Brain pericyte (primary cell): ENCODE results near the gene AAK1.
"Not testable (repeated sequence)": the region's sequence is repeated elsewhere in the genome, so short reads cannot be mapped to it uniquely, and the experiment has no call there.

Experiments
- DNase-seq: peaks from one replicate; pipeline ENCODE4 v3.0.0-alpha.2; 2012; ENCODE audit warnings: low read depth, low spot score

Gene AAK1

DNA sequence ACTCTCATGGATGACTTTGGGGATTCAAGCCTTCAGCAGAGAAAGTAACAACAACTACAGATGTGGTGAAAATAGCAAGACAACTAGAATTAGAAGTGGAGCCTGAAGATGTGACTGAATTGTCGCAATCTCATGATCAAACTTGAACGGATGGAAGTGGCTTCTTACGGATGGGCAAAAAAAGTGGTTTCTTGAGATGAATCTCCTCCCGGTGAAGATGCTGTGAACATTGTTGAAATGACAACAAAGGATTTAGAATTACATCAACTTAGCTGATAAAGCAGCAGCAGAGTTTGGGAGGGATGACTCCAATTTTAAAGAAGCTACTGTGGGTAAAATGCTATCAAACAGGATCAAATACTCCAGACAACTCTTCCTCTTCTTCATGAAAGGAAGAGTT lies 43.1 kb downstream of the AAK1 start:
- DNase-seq = no peak

- DNase-seq = no peak
These were observed 45.5 kb downstream of the AAK1 start for GRCh38 chr2:69597843-69598610.

DNA sequence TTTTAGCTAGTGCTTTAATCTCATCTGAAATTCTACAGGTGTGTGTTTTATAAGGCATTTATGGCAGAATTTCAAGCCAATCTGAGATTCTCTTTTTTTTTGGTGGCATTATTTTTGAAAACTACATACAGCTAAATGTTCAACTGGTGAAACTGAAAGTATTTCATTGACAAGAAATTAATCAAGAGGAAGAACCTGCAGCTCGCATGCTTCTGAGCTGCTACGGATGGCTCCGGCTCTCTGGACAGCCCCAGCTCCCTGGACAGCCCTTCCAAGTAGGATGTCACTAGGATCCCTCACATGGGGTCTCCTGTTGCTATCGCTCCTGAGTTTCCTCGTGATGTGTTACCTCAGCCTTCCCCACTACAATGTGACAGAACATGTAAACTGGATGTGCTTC lies 46.4 kb downstream of the AAK1 start:
- DNase-seq = no peak

DNA sequence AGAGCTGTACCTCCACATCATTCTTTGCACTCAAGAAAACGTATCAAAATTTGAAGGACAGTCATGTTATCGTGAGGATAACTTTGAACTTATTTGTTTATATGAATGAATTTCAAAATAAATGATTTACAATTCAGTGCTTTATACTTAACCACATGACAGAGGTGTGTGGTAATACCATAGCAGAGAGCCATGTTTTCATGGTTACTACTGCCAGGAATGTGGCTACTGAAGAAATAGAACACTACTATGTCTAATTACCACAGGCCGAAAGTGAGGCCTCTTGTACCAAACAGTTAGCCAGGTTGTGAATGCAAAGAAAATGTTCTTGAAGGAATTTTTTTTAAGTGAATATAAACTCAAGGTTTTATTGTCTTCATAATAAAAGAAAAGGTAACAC lies 49.2 kb downstream of the AAK1 start:
- DNase-seq = no peak

DNA sequence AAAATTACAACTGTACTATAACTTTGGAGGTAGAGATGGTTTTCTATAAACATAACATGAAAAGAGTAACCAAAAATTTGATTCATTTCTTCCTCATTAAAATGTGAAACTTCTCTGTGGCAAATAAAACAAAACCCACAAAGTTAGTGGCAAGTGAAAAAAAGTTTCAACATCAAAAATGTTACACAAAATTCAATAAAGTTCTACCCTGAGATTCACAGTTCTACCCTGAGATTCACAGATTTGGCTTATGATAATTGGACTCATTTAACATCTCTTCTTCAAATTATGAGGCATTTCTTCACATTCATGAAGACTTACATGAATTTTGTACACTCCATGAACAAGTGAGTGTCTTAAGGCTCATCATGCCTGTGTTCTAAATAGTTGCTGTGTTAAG lies 51.0 kb downstream of the AAK1 start:
- DNase-seq = no peak

DNA sequence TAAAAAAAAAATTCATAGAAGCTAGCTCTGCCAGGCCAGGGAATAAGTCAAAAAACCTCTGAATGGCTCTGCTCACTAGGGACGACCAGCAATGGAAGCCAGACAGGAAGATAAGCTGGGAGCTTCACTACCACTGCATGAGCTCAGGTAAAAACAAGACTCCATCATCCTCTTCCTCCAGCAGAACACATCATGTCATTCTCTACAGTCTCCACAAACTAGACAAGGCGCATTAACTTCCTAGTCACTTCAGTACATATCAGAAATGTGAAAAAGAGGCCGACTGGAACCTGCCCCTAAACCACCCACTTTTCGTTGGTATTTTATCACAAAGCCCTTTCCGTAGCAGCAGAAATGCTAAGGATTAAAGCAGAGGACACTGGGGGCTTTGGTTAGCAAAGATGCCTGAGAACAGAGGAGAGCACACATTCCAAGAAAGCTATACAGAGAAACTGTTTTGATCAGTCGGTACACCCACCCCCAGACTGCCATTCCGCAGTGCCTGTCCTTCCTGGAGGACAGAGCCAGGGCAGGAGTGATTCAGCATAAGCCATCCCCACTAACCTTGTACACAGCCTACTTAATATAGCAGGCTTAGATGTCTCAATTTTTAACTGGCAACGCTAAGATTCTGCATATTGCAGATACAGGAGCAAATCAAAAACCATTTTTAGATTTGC lies 53.4 kb downstream of the AAK1 start:
- DNase-seq = no peak

GRCh38 chr2:69588945-69589344 lies 54.6 kb downstream of the AAK1 start:
- DNase-seq = no peak

- DNase-seq = no peak
These were observed 55.1 kb downstream of the AAK1 start for GRCh38 chr2:69588403-69588802.

DNA sequence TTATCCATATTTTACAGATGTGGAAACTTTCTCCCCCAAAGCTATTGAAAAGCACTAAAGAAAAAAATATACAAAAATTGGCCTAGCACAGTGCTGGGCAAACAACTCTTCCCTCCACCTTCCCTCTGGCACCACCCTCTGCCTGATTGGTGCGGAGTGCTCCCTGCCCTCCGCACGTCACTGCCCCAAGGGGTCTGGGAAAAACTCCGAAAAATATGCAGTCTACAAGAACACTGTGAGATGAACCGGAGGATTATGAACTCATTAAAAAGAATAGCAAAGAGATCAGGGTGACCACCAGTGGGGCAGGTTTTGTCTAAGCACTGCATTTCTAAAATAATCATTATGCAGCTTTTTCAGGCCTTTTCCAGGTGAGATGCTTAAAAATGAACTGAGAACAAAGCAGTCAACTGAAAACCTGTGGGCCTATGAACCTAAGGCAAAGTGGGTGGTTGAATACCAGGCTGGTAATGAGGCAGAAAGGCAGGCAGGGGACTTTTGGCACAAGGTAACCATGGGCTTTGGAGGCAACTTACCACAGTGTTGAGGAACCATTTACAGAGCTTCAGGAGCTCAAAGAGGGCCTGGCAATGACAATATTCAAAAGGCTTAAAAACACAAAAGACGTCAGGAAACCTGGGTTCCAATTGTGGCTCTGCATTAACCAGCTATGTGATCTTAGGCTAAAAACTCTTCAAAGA lies 57.5 kb downstream of the AAK1 start:
- DNase-seq = no peak

DNA sequence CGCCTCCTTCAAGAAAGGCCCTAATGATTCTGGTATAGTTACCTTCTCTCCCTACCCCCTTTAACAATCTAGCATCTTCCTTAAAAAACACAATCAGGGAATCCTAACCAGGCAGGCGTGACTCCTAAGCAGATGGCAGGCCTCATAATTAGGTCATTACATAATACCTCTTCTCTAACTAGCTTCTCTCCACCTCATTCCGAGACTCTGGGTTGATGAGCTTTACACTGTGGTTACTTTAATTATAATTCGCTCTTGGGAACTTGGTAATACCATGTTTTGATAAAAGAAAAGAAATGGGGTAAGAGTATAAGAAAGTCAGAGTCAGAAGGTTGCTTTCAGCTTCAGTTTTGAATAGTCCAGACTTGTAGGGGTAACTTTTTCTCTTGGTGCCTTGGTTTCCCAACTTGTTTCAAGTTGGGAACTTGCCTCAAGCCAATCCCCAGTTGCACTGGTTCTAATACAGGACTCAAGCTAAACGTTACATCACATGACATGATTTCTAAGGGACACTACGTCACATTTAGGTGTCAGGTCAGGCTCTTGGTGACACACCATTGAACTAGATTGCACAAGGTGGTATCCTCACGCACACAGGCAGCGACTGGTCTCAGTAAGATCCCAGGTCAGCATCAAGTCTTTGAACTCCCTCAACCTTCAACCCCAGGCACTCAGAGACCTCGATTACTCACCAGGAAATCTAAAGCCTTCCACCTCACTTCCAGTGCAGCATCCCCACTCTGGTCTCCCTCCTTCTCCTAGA lies 59.2 kb downstream of the AAK1 start:
- no peak for DNase-seq

DNA sequence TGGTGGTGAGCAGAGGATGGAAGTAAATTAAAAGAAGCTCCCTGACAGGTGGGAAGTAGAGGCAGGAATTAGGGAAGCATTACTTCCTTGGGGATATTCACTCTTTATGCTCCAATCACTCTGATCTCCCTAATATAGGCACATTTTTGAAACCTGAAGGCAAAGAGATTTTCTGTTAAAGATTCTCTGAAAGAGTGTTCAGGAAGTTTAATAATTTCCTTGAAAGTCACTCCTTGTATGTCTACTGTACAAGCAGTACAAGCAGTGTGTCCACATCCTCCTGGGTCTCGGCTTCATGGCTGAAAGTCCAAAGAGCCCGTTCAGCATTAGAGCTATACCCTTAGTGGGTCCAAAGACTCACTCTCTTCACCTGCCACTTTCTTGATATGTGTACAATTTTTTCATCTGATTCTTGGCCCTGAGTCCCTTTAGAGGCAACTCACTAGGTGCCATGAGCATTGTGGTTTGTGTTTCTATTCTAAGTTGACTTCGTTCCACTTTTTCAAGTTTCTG lies 60.2 kb downstream of the AAK1 start:
- no peak for DNase-seq

- no peak for DNase-seq
These were observed 60.9 kb downstream of the AAK1 start for GRCh38 chr2:69582582-69583176.

GRCh38 chr2:69581774-69582581 lies 61.6 kb downstream of the AAK1 start:
- no peak for DNase-seq

DNA sequence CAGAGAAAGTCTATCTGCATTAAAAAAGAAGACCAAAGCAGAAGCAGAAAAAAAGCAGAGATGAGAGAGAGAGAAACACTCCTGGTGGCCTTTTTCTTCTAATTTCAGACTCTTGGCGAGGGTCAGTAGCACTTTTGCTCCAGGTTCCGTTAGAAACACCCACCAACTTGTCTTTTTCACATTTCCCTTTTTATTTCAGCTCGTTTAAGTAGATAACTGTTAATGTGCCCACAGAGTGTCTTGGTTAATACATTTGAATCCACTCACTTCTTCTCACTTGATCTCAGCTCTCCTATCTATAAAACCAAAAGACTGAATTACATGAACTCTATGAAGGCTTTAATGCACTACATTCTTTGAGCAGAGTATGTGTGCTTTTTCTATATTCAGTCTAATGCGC lies 63.1 kb downstream of the AAK1 start:
- no peak for DNase-seq

DNA sequence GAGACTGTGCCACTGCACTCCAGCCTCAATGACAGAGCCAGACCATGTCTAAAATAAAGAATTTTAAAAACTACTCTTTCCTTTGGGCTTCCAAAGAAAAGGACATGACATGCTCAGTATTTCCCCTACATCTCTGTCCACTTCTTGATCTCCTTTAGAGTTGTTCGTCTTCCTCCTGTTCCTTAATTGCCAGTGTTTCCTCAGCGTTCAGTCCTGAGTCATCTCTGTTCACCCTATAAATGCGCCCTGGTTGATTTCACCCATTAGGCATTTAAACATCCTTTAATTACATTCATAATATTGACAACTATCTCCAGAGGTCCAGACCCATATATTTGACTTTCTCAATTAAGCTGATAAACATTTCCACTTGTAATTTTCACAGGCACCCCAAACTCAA lies 64.0 kb downstream of the AAK1 start:
- DNase-seq = no peak

GRCh38 chr2:69578198-69578540 lies 65.4 kb downstream of the AAK1 start:
- no peak for DNase-seq

GRCh38 chr2:69577467-69578197 lies 65.9 kb downstream of the AAK1 start:
- DNase-seq = no peak

DNA sequence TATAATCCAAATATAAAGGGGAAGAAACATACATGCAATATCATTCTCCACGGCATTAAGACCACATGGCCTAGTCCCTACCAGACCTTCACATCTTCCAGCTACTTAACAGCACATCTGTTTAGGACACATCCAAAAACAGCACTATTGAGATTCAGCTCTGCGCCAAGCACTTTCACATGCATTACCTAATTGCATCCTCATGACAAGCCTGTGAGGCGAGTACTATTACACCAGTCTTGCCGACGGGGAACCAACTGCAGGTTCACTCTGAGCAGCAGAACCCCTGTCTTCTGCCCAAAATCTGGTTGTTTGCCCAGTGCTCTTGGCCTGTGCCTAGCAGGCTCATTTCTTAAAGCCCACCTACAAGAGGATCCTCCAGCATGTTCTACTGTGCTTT lies 66.7 kb downstream of the AAK1 start:
- DNase-seq = no peak

GRCh38 chr2:69575926-69576325 lies 67.6 kb downstream of the AAK1 start:
- no peak for DNase-seq

DNA sequence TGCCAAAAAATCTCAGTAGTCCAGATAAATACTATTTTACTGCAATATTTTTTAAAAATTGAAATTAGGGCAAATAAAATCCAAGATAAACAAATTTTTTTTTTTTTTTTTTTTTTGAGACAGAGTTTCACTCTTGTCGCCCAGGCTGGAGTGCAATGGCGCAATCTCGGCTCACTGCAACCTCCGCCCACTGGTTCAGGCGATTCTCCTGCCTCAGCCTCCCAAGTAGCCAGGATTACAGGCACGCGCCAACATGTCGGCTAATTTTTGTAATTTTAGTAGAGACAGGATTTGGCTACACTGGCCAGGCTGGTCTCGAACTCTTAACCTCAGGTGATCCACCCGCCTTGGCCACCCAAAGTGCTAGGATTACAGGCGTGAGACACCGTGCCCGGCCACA lies 68.2 kb downstream of the AAK1 start:
- not testable (repeated sequence) for DNase-seq
